NT2/D1 (cell line): Measurements from ENCODE around the gene R3HDM4.

Experiments used
- SUZ12 ChIP-seq: IDR thresholded peaks from 2 replicates; pipeline ENCODE4 v1.6.1; 2011; ENCODE audit not compliant: insufficient read length, insufficient read depth; ENCODE audit errors: extremely low read depth
- YY1 ChIP-seq: IDR thresholded peaks from 2 replicates; pipeline ENCODE4 v1.6.1; 2011; ENCODE audit not compliant: insufficient read length, insufficient read depth
- ZNF274 ChIP-seq: IDR thresholded peaks from 2 replicates; pipeline ENCODE4 v1.6.1; 2011; ENCODE audit warnings: mild to moderate bottlenecking, low read depth, low read length

DNA sequence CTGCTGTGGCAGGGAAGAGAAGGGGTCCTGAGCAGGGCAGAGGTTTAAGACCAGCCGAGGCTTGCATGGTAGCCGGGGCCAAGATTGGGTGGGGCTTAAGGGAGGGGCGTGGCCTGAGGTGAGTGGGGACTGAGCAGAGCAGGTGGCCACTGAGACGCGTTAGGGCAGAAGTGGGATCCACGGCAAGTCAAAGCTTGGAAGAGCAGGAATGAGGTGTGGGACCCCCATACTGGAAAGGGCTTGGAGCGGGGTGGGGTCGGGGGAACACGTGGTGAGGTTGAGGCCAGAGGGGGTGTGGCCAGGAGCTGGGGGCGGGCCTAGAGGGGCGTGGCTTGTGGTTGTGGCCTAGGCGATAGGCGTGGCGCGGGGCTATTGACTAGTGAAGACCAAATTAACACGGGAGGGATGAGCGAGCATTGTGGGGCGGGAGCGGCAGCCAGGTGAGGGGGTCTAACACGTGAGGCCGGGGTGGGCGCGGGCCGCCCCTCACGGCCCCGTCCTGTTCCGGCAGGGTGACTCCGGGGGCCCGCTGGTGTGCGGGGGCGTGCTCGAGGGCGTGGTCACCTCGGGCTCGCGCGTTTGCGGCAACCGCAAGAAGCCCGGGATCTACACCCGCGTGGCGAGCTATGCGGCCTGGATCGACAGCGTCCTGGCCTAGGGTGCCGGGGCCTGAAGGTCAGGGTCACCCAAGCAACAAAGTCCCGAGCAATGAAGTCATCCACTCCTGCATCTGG, 50.3 kb downstream of the R3HDM4 start:
- no peak for TF ChIP-seq ZNF274
- no peak for TF ChIP-seq SUZ12
- TF ChIP-seq YY1, result no peak
